Activated B cell treated with CpG ODN at 0.5 μM for 24 hours (primary cell): ENCODE measurements around the gene CDH11. TPM values are rescaled to one million over a fixed set of nuclear protein-coding genes. Genes with fewer than 3 reads are reported as not detected.

ENCODE experiments used
- ATAC-seq: fragments of 200-7000 bp; cut with Tn5 transposase; one replicate; pipeline ENCODE4 v1.10.0; 2021; ENCODE audit warnings: low read depth, mild to moderate bottlenecking, moderate library complexity
- CTCF ChIA-PET: fragments of 350-600 bp; sonication (Branson Sonifier 250); formaldehyde crosslinking; loops from one replicate; lab custom pipeline; 2021; ENCODE audit warnings: antibody characterized with exemption; lab: Charles Lee
- POLR2A ChIA-PET: fragments of 350-600 bp; sonication (Branson Sonifier 250); formaldehyde crosslinking; loops from one replicate; lab custom pipeline; 2021; ENCODE audit warnings: antibody characterized with exemption; lab: Charles Lee
- DNase-seq: peaks from one replicate; pipeline ENCODE4 v3.0.0; 2022
- H3K27ac Mint-ChIP-seq: one replicate; pipeline ENCODE4 v1.8.0; 2020; ENCODE audit warnings: mixed read lengths
- H3K27me3 Mint-ChIP-seq: one replicate; pipeline ENCODE4 v1.8.0; 2021; ENCODE audit warnings: mixed read lengths
- H3K36me3 Mint-ChIP-seq: one replicate; pipeline ENCODE4 v1.8.0; 2021; ENCODE audit warnings: low read depth, mixed read lengths
- H3K4me1 Mint-ChIP-seq: one replicate; pipeline ENCODE4 v1.8.0; 2021; ENCODE audit warnings: mixed read lengths
- H3K4me3 Mint-ChIP-seq: one replicate; pipeline ENCODE4 v1.8.0; 2020; ENCODE audit warnings: mild to moderate bottlenecking, mixed read lengths
- H3K9me3 Mint-ChIP-seq: one replicate; pipeline ENCODE4 v1.8.0; 2020; ENCODE audit warnings: mixed read lengths
- intact Hi-C: fragments of 100-400 bp; cut with micrococcal nuclease; formaldehyde crosslinking; loops from one replicate; pipeline ENCODE4 v1.15.1; 2024
- total RNA-seq: library from RNA; stranded (reverse); gene quantifications from 2 replicates; pipeline ENCODE4 v1.2.3, GENCODE V29; 2022
- TF ChIP-seq, protein P1 (sequence below): fragments of 200-600 bp; IDR thresholded peaks from one replicate; pipeline ENCODE4 v1.8.0; 2022; ENCODE audit warnings: antibody characterized with exemption, mild to moderate bottlenecking

Gene CDH11
- total RNA-seq, 1 donor from 2014 or later = not detected

DNA sequence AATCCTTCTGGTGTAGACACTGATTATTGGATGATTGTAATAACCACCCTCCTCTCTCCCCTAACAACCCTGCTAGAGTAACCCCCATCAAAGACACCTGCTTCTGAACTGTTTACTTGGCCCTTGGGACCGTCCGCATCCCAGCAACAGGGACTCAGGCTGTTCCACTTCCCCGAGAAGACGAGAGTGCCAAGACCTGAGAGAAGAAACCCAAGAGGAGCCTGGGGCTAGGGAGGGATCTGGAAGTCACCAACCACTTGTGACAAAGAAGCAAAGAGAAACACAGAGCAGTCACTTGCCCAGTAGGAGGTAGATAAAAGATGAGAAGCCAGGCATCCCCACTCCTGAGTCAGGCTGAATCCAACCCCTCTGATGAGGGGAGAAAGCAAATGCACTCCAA lies 84.3 kb downstream of the CDH11 start:
- H3K36me3 Mint-ChIP-seq = no peaks in the 10 kb centered on the region
- intact Hi-C loops = no loop called here
- ChIA-PET CTCF (no interaction called here), POLR2A (no interaction called here)
- H3K27ac Mint-ChIP-seq = no peak overlapping the region
- ATAC-seq = no peak
- no peak overlapping the region for H3K4me3 Mint-ChIP-seq
- TF ChIP-seq, protein P1, sequence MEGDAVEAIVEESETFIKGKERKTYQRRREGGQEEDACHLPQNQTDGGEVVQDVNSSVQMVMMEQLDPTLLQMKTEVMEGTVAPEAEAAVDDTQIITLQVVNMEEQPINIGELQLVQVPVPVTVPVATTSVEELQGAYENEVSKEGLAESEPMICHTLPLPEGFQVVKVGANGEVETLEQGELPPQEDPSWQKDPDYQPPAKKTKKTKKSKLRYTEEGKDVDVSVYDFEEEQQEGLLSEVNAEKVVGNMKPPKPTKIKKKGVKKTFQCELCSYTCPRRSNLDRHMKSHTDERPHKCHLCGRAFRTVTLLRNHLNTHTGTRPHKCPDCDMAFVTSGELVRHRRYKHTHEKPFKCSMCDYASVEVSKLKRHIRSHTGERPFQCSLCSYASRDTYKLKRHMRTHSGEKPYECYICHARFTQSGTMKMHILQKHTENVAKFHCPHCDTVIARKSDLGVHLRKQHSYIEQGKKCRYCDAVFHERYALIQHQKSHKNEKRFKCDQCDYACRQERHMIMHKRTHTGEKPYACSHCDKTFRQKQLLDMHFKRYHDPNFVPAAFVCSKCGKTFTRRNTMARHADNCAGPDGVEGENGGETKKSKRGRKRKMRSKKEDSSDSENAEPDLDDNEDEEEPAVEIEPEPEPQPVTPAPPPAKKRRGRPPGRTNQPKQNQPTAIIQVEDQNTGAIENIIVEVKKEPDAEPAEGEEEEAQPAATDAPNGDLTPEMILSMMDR = no peak
- H3K4me1 Mint-ChIP-seq = no peaks in the 10 kb centered on the region
- H3K27me3 Mint-ChIP-seq = no peaks in the 10 kb centered on the region
- H3K9me3 Mint-ChIP-seq = peaks cover 7% of the 10 kb centered on the region
- DNase-seq = no peak

DNA sequence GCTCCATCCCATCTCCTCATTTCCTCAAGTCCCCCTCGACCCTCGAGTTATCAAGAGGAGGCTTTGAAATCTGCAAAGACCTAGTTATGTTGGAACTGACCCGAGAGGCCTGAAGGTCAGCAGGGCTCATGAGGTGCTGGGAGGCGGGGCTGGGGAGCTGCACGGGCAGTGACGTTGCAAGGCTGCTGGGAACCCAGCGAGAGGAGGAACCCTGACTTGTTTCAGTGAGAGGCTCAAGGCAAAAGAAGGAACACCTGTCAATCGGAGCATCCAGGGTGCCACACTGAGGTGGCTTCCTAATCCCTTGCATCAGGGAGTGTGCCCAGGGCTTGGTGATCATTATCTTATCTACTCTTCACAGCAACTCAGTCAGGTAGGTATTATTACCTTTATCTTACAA lies 86.9 kb downstream of the CDH11 start:
- TF ChIP-seq, protein P1 = no peak
- Mint-ChIP-seq H3K27ac (no peak overlapping the region), H3K4me1 (no peaks in the 10 kb centered on the region), H3K36me3 (no peaks in the 10 kb centered on the region), H3K4me3 (no peak overlapping the region), H3K9me3 (peaks cover 3% of the 10 kb centered on the region), H3K27me3 (no peaks in the 10 kb centered on the region)
- ATAC-seq = no peak
- intact Hi-C loops = no loop called here
- POLR2A ChIA-PET = no interaction called here
- CTCF ChIA-PET = no interaction called here
- DNase-seq = no peak

GRCh38 chr16:65032387-65032786 lies 89.5 kb downstream of the CDH11 start:
- no peaks in the 10 kb centered on the region for H3K27me3 Mint-ChIP-seq
- H3K9me3 Mint-ChIP-seq = peaks cover 6% of the 10 kb centered on the region
- ATAC-seq (no peak), DNase-seq (no peak)
- ChIA-PET POLR2A (no interaction called here), CTCF (no interaction called here)
- intact Hi-C loops = no loop called here
- TF ChIP-seq, protein P1 = no peak
- no peak overlapping the region for H3K27ac Mint-ChIP-seq
- H3K4me1 Mint-ChIP-seq = no peaks in the 10 kb centered on the region
- H3K4me3 Mint-ChIP-seq = no peak overlapping the region
- no peaks in the 10 kb centered on the region for H3K36me3 Mint-ChIP-seq

GRCh38 chr16:65024767-65025178 lies 97.1 kb downstream of the CDH11 start:
- POLR2A ChIA-PET = no interaction called here

DNA sequence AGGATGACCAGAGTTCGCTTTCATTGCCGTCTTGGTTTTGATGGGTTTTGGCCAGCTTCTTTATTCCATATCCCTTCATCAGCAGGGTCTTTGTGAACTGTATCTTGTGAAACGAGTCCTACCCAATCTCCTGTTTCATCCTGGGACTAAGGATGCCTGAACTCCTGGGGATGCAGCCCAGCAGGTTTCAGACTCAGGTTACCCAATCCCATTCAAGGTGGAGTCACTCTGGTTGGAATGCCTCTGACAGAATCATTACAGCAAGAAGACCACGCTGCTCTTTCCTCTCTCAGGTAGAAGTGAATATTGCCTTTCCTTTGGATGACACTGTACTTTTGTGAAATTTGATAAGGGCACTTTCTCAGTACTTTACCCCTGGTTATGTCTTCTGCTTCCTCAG lies 98.1 kb downstream of the CDH11 start:
- H3K36me3 Mint-ChIP-seq = no peaks in the 10 kb centered on the region
- ChIA-PET CTCF (no interaction called here), POLR2A (no interaction called here)
- no peak for ATAC-seq
- TF ChIP-seq, protein P1 = no peak
- peaks cover 8% of the 10 kb centered on the region for H3K9me3 Mint-ChIP-seq
- no peak overlapping the region for H3K4me3 Mint-ChIP-seq
- no peak for DNase-seq
- H3K4me1 Mint-ChIP-seq = no peaks in the 10 kb centered on the region
- no peaks in the 10 kb centered on the region for H3K27me3 Mint-ChIP-seq
- intact Hi-C loops = no loop called here
- H3K27ac Mint-ChIP-seq = no peak overlapping the region

More at GRCh38 chr16:65024767-65025178, 97.1 kb downstream of the CDH11 start:
- peaks cover 8% of the 10 kb centered on the region for H3K9me3 Mint-ChIP-seq
- TF ChIP-seq, protein P1 = no peak
- CTCF ChIA-PET = no interaction called here
- no peak overlapping the region for H3K4me3 Mint-ChIP-seq
- DNase-seq (no peak), ATAC-seq (no peak)
- no peaks in the 10 kb centered on the region for H3K27me3 Mint-ChIP-seq
- no peaks in the 10 kb centered on the region for H3K4me1 Mint-ChIP-seq
- intact Hi-C loops = no loop called here
- no peak overlapping the region for H3K27ac Mint-ChIP-seq
- H3K36me3 Mint-ChIP-seq = no peaks in the 10 kb centered on the region
